ENCODE data around the gene ATXN7L3B. TPM values are rescaled to one million over a fixed set of nuclear protein-coding genes. Genes with fewer than 3 reads are reported as not detected.

ATXN7L3B gene
- total and polyA plus RNA-seq, 2 experiments from 2014 or later = 33.1 to 47.0 TPM

- TF ChIP-seq CTCF (IDR thresholded peaks at IDR 0.05; ENCODE audit: poor library complexity) (no peak), EZH2 (IDR thresholded peaks at IDR 0.05; ENCODE audit: borderline replicate concordance) (no peak), EZH2phosphoT487 (IDR thresholded peaks at IDR 0.05; ENCODE audit: low read depth, severe bottlenecking, unreplicated experiment) (no peak)
These were observed 11.1 kb upstream of the ATXN7L3B start for GRCh38 chr12:74526535-74526934.

GRCh38 chr12:74527491-74527890 is 10.1 kb upstream of the ATXN7L3B start:
- no peaks in the 10 kb centered on the region for H3K27me3 ChIP-seq
- H3K27ac ChIP-seq = no peak overlapping the region
- H3K4me2 ChIP-seq = no peak overlapping the region
- 74% methylated on average over 2 of the region's 2 CpGs for WGBS (ENCODE audit: low lambda C conversion rate, missing lambda C conversion rate)
- H4K20me1 ChIP-seq (ENCODE audit: insufficient read depth, poor library complexity, severe bottlenecking) = no peaks in the 10 kb centered on the region
- H3K4me1 ChIP-seq (ENCODE audit: insufficient read depth) = no peaks in the 10 kb centered on the region
- no peak overlapping the region for H3K4me3 ChIP-seq
- DNase-seq (ENCODE audit: low spot score) = no peak
- no peaks in the 10 kb centered on the region for H3K9me2 ChIP-seq (replicated peaks; ENCODE audit: insufficient read depth)
- H3K36me3 ChIP-seq (replicated peaks; ENCODE audit: insufficient read depth, low read depth) = no peaks in the 10 kb centered on the region
- H3K9me3 ChIP-seq (ENCODE audit: low read depth) = no peaks in the 10 kb centered on the region
- TF ChIP-seq CTCF (IDR thresholded peaks at IDR 0.05; ENCODE audit: poor library complexity) = no peak
- no peak for TF ChIP-seq EZH2 (IDR thresholded peaks at IDR 0.05; ENCODE audit: borderline replicate concordance)
- TF ChIP-seq EZH2phosphoT487 (IDR thresholded peaks at IDR 0.05; ENCODE audit: low read depth, severe bottlenecking, unreplicated experiment) = no peak
- no peak overlapping the region for H2AFZ ChIP-seq
- no peaks in the 10 kb centered on the region for H3K79me2 ChIP-seq

More at GRCh38 chr12:74526535-74526934, 11.1 kb upstream of the ATXN7L3B start:
- Histone ChIP-seq H3K4me1 (ENCODE audit: insufficient read depth) (no peaks in the 10 kb centered on the region), H4K20me1 (ENCODE audit: insufficient read depth, poor library complexity, severe bottlenecking) (no peaks in the 10 kb centered on the region), H3K79me2 (no peaks in the 10 kb centered on the region), H3K36me3 (replicated peaks; ENCODE audit: insufficient read depth, low read depth) (no peaks in the 10 kb centered on the region), H3K4me2 (no peak overlapping the region), H3K27ac (no peak overlapping the region), H3K9me3 (ENCODE audit: low read depth) (no peaks in the 10 kb centered on the region), H3K4me3 (no peak overlapping the region), H3K27me3 (no peaks in the 10 kb centered on the region), H2AFZ (no peak overlapping the region), H3K9me2 (replicated peaks; ENCODE audit: insufficient read depth) (no peaks in the 10 kb centered on the region)
- 93% methylated on average over 2 of the region's 2 CpGs for WGBS (ENCODE audit: low lambda C conversion rate, missing lambda C conversion rate)
- DNase-seq (ENCODE audit: low spot score) = no peak

GRCh38 chr12:74530676-74531075 is 7.0 kb upstream of the ATXN7L3B start:
- Histone ChIP-seq H3K4me1 (ENCODE audit: insufficient read depth) (no peaks in the 10 kb centered on the region), H3K36me3 (replicated peaks; ENCODE audit: insufficient read depth, low read depth) (no peaks in the 10 kb centered on the region), H3K4me3 (no peak overlapping the region), H3K9me2 (replicated peaks; ENCODE audit: insufficient read depth) (no peaks in the 10 kb centered on the region), H3K9me3 (ENCODE audit: low read depth) (no peaks in the 10 kb centered on the region), H4K20me1 (ENCODE audit: insufficient read depth, poor library complexity, severe bottlenecking) (no peaks in the 10 kb centered on the region), H3K27ac (no peak overlapping the region), H3K27me3 (no peaks in the 10 kb centered on the region), H2AFZ (no peak overlapping the region), H3K4me2 (no peak overlapping the region), H3K79me2 (no peaks in the 10 kb centered on the region)
- no peak for TF ChIP-seq EZH2phosphoT487 (IDR thresholded peaks at IDR 0.05; ENCODE audit: low read depth, severe bottlenecking, unreplicated experiment)
- no peak for TF ChIP-seq CTCF (IDR thresholded peaks at IDR 0.05; ENCODE audit: poor library complexity)
- TF ChIP-seq EZH2 (IDR thresholded peaks at IDR 0.05; ENCODE audit: borderline replicate concordance) = no peak
- DNase-seq (ENCODE audit: low spot score) = no peak
- 83% methylated on average over 2 of the region's 2 CpGs for WGBS (ENCODE audit: low lambda C conversion rate, missing lambda C conversion rate)

GRCh38 chr12:74535536-74535935 is 2.1 kb upstream of the ATXN7L3B start:
- no peak for DNase-seq (ENCODE audit: low spot score)
- Histone ChIP-seq H3K4me1 (ENCODE audit: insufficient read depth) (peaks cover 20% of the 10 kb centered on the region), H3K36me3 (replicated peaks; ENCODE audit: insufficient read depth, low read depth) (no peaks in the 10 kb centered on the region), H3K4me2 (no peak overlapping the region), H3K9me3 (ENCODE audit: low read depth) (no peaks in the 10 kb centered on the region), H3K9me2 (replicated peaks; ENCODE audit: insufficient read depth) (no peaks in the 10 kb centered on the region), H2AFZ (no peak overlapping the region), H3K27ac (no peak overlapping the region), H4K20me1 (ENCODE audit: insufficient read depth, poor library complexity, severe bottlenecking) (peaks cover 19% of the 10 kb centered on the region), H3K27me3 (no peaks in the 10 kb centered on the region), H3K4me3 (no peak overlapping the region), H3K79me2 (peaks cover 27% of the 10 kb centered on the region)
- no peak for TF ChIP-seq EZH2phosphoT487 (IDR thresholded peaks at IDR 0.05; ENCODE audit: low read depth, severe bottlenecking, unreplicated experiment)
- TF ChIP-seq EZH2 (IDR thresholded peaks at IDR 0.05; ENCODE audit: borderline replicate concordance) = no peak
- no peak for TF ChIP-seq CTCF (IDR thresholded peaks at IDR 0.05; ENCODE audit: poor library complexity)
- 92% methylated on average over 5 of the region's 5 CpGs for WGBS (ENCODE audit: low lambda C conversion rate, missing lambda C conversion rate)
